ENCODE results near the gene UBAC2.

- no peak for TF ChIP-seq CTCF (IDR thresholded peaks at IDR 0.05)
- TF ChIP-seq POLR2A (IDR thresholded peaks at IDR 0.05) = no peak
- no peak for TF ChIP-seq EP300 (IDR thresholded peaks at IDR 0.05)
Measured at GRCh38 chr13:99345345-99345744, 144.7 kb downstream of the UBAC2 start.

Data from tibial nerve (tissue), 4 donors.